Subcutaneous adipose tissue (tissue), 4 donors: Measurements from ENCODE around the gene TMEM63B. TPM values are rescaled to one million over a fixed set of nuclear protein-coding genes. Genes with fewer than 3 reads are reported as not detected.

Experiments used
- CTCF ChIP-seq: fragments of 450-650 bp; IDR thresholded peaks from one replicate; pipeline ENCODE4 v1.5.1; 2016; ENCODE audit warnings: low read depth, mild to moderate bottlenecking, control low read depth, antibody characterized with exemption, moderate library complexity
- total RNA-seq, 4 donors: library from RNA; depleted of rRNA; stranded (reverse); fragments of >200 nt; gene quantifications; one replicate each; pipeline ENCODE4 v1.1.0, GENCODE V29; 2016

TMEM63B gene
- total RNA-seq, 4 donors from 2014 or later, result 11.9 to 15.3 (median 14.9) TPM

GRCh38 chr6:44186635-44187025, 59.3 kb downstream of the TMEM63B start:
- TF ChIP-seq CTCF, result no peak

GRCh38 chr6:44188819-44189218, 61.5 kb downstream of the TMEM63B start:
- no peak for TF ChIP-seq CTCF

- TF ChIP-seq CTCF, result no peak
These were observed 61.9 kb downstream of the TMEM63B start for GRCh38 chr6:44189257-44189656.

GRCh38 chr6:44190715-44191114, 63.4 kb downstream of the TMEM63B start:
- no peak for TF ChIP-seq CTCF

GRCh38 chr6:44192428-44193041, 65.2 kb downstream of the TMEM63B start:
- TF ChIP-seq CTCF, result no peak

- TF ChIP-seq CTCF, result no peak
These were observed 66.1 kb downstream of the TMEM63B start for GRCh38 chr6:44193307-44193910.

GRCh38 chr6:44194326-44194725, 67.0 kb downstream of the TMEM63B start:
- TF ChIP-seq CTCF, result no peak
